Measurements from ENCODE around the gene MSANTD1.

MSANTD1 gene

GRCh38 chr4:3248811-3249661 is at the start of gene MSANTD1:
MSANTD1 (plus strand) TSS chr4:3249159; CDS start chr4:3249223, 64 bp downstream.
- no peak for DNase-seq

- no peak for DNase-seq
These were observed 49.1 kb upstream of the MSANTD1 start for GRCh38 chr4:3199653-3200422.

DNA sequence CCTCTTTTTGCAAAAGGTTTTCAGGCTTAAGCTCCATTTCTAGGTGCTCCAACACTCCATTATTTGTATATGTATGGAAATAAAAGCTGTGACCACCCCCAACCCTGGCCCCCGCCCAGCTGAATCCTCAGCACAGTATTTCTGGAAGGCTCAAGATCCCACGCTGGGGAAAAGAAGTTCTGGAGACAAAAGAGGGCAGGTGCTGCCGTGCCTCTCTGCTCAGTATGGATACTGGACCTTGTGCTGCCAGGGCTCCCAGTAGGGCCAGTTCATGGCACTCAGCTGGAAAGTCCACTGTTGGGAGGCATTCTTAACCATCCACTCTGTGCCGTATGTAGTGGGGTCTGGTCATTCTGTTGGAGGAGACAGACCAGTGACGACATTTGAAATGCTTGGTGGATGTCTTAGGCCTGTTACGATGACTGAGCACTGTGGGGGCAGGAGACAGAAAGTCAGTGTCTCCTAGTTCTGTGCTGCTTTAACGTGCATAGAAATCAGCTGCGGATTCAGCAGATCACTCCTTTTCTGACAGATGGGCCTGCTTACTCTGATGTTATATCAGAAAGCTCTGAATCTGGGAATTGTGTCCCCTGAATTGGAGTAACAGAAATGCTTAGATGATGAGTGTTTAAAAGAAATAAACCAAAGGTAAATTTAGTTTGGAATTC is 48.4 kb upstream of the MSANTD1 start:
- DNase-seq: no peak

DNA sequence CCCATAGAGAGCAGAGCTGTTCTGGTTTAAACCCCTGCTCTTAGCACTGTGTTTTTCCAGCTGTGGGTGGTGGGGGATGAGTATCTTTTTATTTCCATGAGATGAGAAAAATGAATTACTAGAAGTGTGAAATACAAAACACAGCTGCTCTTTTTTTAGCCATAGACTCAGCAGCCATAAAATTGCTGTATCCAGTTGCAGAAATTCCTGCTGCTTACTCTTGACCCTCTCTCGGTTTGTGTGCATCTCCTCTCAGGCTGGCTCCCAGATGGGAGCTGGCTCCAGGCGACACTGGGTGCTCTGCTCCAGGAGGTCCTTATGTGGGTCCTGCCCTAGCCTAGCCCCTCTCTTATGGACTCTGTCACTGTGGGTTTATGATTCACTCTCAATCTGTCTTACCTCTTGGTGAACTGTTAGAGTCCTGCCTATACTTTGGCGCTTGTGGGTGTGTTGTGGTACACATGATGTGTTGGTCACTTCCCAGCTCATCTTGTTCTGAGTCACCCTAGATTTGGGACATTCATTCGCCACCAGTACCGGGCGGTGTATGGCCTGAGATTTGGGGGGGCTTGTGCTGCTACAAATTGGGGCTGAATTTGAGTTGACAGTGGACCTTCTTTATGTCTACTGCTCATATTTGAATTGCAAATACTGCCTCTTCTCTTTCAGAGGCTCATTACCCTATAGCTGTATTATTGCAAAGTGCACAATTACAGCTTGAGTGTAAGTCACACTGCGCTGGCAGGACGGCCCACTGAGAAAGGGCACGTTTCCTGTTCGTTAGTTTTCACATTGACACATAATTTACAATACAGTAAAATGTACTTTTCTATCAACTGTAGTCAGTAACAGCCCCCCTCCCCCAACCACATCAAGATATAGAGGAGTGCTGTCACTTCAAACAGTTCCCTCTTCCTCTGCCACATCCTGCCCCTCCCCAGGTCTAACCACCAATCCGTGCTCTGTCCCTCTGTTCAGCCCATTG is 46.9 kb upstream of the MSANTD1 start:
- DNase-seq: peak in 1 of 2 donors; percentile 19

GRCh38 chr4:3202836-3203820 is 45.8 kb upstream of the MSANTD1 start:
- no peak for DNase-seq

- no peak for DNase-seq
These were observed 45.0 kb upstream of the MSANTD1 start for GRCh38 chr4:3203971-3204431.

GRCh38 chr4:3205995-3206394 is 43.0 kb upstream of the MSANTD1 start:
- no peak for DNase-seq

DNA sequence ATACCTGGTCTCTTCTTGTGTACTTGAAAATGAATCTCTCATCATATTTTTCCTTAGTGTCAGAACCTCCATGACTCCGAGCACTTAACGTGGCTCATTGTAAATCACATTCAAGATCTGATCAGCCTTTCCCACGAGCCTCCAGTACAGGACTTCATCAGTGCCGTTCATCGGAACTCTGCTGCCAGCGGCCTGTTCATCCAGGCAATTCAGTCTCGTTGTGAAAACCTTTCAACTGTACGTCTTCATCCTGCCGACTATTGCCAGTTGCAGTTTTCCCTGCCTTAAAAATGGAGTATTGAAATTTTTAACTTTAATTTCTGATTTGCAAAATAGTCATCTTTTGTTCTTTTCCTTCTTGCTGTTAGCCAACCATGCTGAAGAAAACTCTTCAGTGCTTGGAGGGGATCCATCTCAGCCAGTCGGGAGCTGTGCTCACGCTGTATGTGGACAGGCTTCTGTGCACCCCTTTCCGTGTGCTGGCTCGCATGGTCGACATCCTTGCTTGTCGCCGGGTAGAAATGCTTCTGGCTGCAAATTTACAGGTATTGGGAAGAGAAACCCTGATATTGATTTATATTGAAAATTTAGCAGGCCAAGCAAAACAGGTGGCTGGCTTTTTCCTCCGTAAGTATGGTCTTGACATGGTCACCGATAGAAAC is 42.4 kb upstream of the MSANTD1 start:
- no peak for DNase-seq

GRCh38 chr4:3207531-3208037 is 41.4 kb upstream of the MSANTD1 start:
- no peak for DNase-seq

GRCh38 chr4:3208826-3209225 is 40.1 kb upstream of the MSANTD1 start:
- no peak for DNase-seq

GRCh38 chr4:3209551-3210325 is 39.2 kb upstream of the MSANTD1 start:
- DNase-seq: no peak

- DNase-seq: no peak
These were observed 38.5 kb upstream of the MSANTD1 start for GRCh38 chr4:3210467-3210866.

DNA sequence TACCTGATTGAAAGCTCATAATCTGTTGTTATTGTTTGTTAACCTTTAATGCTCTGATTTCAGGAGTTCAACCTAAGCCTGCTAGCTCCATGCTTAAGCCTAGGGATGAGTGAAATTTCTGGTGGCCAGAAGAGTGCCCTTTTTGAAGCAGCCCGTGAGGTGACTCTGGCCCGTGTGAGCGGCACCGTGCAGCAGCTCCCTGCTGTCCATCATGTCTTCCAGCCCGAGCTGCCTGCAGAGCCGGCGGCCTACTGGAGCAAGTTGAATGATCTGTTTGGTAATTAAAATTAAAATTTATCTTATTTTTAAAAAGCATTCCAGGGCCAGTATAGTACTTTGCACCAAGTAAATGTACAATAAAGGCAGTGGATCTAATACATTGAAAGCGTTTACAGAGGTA is 37.1 kb upstream of the MSANTD1 start:
- no peak for DNase-seq

- DNase-seq: no peak
These were observed 36.4 kb upstream of the MSANTD1 start for GRCh38 chr4:3212391-3213105.

DNA sequence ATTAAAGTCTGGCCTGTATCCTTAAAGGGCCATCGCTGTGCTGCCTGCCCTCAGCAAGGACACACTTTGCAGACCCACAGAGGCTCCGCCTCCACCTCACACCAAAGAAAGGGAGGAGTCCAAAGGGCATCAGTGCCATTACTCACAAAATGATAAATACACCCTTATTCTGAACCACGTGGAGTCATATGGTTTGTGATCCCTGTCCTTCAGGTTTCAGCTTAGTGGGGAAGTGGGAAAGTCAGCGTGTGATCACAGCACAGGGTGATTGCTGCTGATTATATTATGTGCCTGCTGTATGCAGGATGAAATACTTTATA is 35.9 kb upstream of the MSANTD1 start:
- no peak for DNase-seq

- no peak for DNase-seq
These were observed 35.2 kb upstream of the MSANTD1 start for GRCh38 chr4:3213661-3214250.

DNA sequence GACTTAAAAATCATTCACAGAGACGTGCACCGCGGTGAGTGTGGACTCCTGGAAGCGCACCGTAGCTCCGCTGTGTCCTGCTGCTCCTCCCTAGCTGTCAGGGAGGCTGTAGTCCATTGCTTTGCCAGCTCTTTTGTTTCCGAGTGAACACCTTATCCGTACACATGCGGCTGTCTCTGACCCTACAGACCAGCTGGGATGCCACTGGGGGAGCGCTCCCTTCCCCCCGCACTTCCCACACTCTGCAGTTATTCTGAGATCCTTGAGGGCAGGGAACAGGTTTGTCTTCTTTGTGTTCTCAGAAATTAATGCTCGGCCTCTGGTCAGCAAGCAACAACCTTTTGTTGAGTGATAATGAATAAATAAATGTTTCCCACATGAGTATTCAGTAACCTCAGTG is 33.7 kb upstream of the MSANTD1 start:
- DNase-seq: no peak

- no peak for DNase-seq
These were observed 33.2 kb upstream of the MSANTD1 start for GRCh38 chr4:3215733-3216132.

Data from bone marrow (tissue), 2 donors.